Activated B cell treated with CpG ODN at 0.5 μM for 24 hours (primary cell): ENCODE measurements around the gene PGD. TPM values are rescaled to one million over a fixed set of nuclear protein-coding genes. Genes with fewer than 3 reads are reported as not detected.
A peak's percentile ranks its signal among the peaks of the same experiment; 100 is the strongest.

Experiments
- ATAC-seq: fragments of 200-7000 bp; cut with Tn5 transposase; one replicate; pipeline ENCODE4 v1.10.0; 2021; ENCODE audit warnings: low read depth, mild to moderate bottlenecking, moderate library complexity
- CTCF ChIA-PET: fragments of 350-600 bp; sonication (Branson Sonifier 250); formaldehyde crosslinking; loops from one replicate; lab custom pipeline; 2021; ENCODE audit warnings: antibody characterized with exemption; lab: Charles Lee
- POLR2A ChIA-PET: fragments of 350-600 bp; sonication (Branson Sonifier 250); formaldehyde crosslinking; loops from one replicate; lab custom pipeline; 2021; ENCODE audit warnings: antibody characterized with exemption; lab: Charles Lee
- DNase-seq: peaks from one replicate; pipeline ENCODE4 v3.0.0; 2022
- H3K27ac Mint-ChIP-seq: one replicate; pipeline ENCODE4 v1.8.0; 2020; ENCODE audit warnings: mixed read lengths
- H3K27me3 Mint-ChIP-seq: one replicate; pipeline ENCODE4 v1.8.0; 2021; ENCODE audit warnings: mixed read lengths
- H3K36me3 Mint-ChIP-seq: one replicate; pipeline ENCODE4 v1.8.0; 2021; ENCODE audit warnings: low read depth, mixed read lengths
- H3K4me1 Mint-ChIP-seq: one replicate; pipeline ENCODE4 v1.8.0; 2021; ENCODE audit warnings: mixed read lengths
- H3K4me3 Mint-ChIP-seq: one replicate; pipeline ENCODE4 v1.8.0; 2020; ENCODE audit warnings: mild to moderate bottlenecking, mixed read lengths
- H3K9me3 Mint-ChIP-seq: one replicate; pipeline ENCODE4 v1.8.0; 2020; ENCODE audit warnings: mixed read lengths
- intact Hi-C: fragments of 100-400 bp; cut with micrococcal nuclease; formaldehyde crosslinking; loops from one replicate; pipeline ENCODE4 v1.15.1; 2024
- total RNA-seq: library from RNA; stranded (reverse); gene quantifications from 2 replicates; pipeline ENCODE4 v1.2.3, GENCODE V29; 2022
- TF ChIP-seq, protein P1 (sequence below): fragments of 200-600 bp; IDR thresholded peaks from one replicate; pipeline ENCODE4 v1.8.0; 2022; ENCODE audit warnings: antibody characterized with exemption, mild to moderate bottlenecking

PGD gene
- total RNA-seq, 1 donor from 2014 or later: 108 TPM

DNA sequence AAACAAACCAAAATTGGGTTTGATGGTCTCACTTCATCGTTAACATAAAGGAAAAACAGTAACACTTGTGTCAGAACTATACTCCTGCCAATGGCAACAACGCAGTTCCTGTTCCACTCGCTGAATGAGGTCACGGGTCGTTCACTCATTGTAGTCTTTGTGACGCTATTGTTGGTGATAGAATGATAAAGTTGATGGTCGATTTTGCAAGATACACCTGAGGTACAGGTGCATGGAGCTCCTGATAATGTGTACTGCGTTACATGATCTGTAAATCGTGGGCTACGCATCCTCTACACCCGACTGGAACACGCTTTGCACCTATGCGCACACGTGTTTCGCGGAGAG lies 31.0 kb downstream of the PGD start:
- Mint-ChIP-seq H3K27ac (peak overlapping the region; percentile 96), H3K36me3 (peaks cover 1% of the 10 kb centered on the region), H3K4me3 (peak overlapping the region; percentile 92), H3K9me3 (no peaks in the 10 kb centered on the region), H3K4me1 (peaks cover 28% of the 10 kb centered on the region), H3K27me3 (no peaks in the 10 kb centered on the region)
- DNase-seq (no peak), ATAC-seq (no peak)
- POLR2A ChIA-PET: interaction anchor here (0.7 to 2.6 kb wide), 9 partner anchors 31 to 1479 kb away, joined by 3 to 8 read pairs (median 5); partner anchors contain the start of genes KIF1B, LZIC, NMNAT1 and PEX14
- CTCF ChIA-PET: interaction anchor here (1.1 to 4.8 kb wide), 7 partner anchors 31 to 643 kb away, joined by 3 to 57 read pairs (median 4); partner anchors contain the start of genes KIF1B and PGD
- intact Hi-C loops: loop anchor here (1.0 to 5.0 kb wide), 6 partner anchors 32 to 487 kb away; partner anchors contain the start of genes DFFA, LZIC, NMNAT1 and UBE4B
- TF ChIP-seq, protein P1, sequence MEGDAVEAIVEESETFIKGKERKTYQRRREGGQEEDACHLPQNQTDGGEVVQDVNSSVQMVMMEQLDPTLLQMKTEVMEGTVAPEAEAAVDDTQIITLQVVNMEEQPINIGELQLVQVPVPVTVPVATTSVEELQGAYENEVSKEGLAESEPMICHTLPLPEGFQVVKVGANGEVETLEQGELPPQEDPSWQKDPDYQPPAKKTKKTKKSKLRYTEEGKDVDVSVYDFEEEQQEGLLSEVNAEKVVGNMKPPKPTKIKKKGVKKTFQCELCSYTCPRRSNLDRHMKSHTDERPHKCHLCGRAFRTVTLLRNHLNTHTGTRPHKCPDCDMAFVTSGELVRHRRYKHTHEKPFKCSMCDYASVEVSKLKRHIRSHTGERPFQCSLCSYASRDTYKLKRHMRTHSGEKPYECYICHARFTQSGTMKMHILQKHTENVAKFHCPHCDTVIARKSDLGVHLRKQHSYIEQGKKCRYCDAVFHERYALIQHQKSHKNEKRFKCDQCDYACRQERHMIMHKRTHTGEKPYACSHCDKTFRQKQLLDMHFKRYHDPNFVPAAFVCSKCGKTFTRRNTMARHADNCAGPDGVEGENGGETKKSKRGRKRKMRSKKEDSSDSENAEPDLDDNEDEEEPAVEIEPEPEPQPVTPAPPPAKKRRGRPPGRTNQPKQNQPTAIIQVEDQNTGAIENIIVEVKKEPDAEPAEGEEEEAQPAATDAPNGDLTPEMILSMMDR: no peak

DNA sequence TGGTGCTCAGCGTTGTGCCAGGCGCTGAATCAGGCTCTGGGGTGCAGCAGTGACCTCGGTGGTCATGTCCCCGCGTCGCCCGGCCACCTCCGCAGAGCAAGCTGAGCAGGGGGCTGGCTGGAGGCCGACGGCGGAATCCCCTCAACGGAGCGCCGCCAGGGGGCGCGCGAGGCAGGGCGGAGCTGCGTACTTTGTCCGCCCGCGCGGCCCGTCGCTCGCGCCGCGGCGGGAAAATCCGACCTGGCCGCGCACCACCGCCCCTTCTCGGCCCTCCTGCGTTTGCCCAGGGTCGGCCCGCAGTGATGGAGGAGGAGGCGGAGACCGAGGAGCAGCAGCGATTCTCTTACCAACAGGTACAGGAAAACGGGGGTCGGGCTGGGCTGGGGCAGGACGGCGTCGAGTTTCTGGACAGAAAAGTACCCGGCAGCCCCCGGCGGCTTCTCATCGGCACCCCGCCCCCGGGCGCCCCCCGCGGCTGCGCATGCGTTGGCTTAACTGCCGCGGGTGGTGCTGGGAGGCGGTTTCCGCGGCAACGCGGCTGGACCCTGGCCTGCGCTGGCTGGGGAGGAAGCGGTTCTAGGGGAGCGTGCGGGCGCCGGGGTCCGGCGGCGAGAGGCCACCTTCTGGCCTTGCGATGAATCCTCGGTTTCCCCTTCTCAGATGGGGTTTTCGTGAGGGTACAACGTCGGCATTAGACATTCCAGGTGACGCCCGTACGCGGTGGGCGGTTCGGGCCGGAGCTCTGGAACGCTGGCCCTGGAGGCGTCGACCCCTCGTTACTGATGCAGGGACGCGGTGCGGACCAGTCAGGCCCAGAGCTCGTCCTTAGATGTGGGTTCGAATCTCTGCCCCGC lies 31.6 kb downstream of the PGD start, which contains the start of gene CENPS:
Gene CENPS (plus strand): TSS at position 218 of the 854 bp plus-strand sequence. CDS start 85 bp downstream, at position 303.
- peak within 1 kb of the TSS; percentile 92 for H3K4me3 Mint-ChIP-seq
- ChIA-PET POLR2A (interaction anchor here (0.6 to 2.6 kb wide), 14 partner anchors 32 to 1479 kb away, joined by 3 to 8 read pairs (median 4); partner anchors contain the start of genes DFFA, KIF1B, LZIC and NMNAT1), CTCF (interaction anchor here (1.1 to 4.8 kb wide), 6 partner anchors 31 to 436 kb away, joined by 4 to 57 read pairs (median 12); partner anchors contain the start of genes KIF1B and PGD)

DNA sequence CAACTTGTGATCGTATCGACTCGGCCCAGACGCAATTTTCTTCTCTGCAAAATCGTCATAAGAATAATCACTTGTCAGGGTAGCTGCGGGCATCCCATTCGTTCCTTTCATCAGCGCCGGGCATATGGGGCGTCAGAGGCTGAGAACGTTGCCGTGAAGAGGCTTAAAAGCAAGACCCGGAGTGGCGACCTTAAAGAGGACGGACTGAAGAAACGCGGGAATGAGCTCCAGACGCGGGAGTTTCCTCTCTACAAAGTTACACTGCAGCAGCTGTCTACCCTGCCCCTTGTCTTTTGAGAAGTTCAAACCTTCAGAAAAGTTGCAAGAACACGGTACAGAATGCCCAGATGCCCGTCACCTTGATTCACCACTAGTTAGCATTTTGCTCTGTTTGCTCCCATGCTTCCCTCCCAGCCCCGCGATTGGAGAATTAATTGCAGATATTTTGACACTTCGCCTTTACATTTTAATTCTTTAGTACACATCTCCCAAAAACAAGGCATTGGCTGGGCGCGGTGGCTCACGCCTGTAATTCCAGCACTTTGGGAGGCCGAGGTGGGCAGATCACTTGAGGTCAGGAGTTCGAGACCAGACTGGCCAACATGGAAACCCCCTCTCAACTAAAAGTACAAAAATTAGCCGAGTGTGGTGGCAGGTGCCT lies 32.3 kb downstream of the PGD start:
- Mint-ChIP-seq H3K4me1 (peaks cover 28% of the 10 kb centered on the region), H3K4me3 (peak overlapping the region; percentile 92), H3K27me3 (no peaks in the 10 kb centered on the region), H3K36me3 (peaks cover 1% of the 10 kb centered on the region), H3K27ac (peak overlapping the region; percentile 96), H3K9me3 (no peaks in the 10 kb centered on the region)
- intact Hi-C loops: loop anchor here (2.0 to 5.0 kb wide), 3 partner anchors 398 to 488 kb away; partner anchors contain the start of genes LZIC, NMNAT1 and UBE4B
- ChIA-PET CTCF (interaction anchor here (1.7 to 4.8 kb wide), 4 partner anchors 54 to 435 kb away, joined by 4 to 57 read pairs (median 30); partner anchors contain the start of gene KIF1B), POLR2A (interaction anchor here (0.7 to 2.6 kb wide), 6 partner anchors 32 to 1478 kb away, joined by 3 to 8 read pairs (median 5); partner anchors contain the start of genes DFFA, PEX14 and PGD)
- no peak for DNase-seq
- TF ChIP-seq, protein P1: no peak
- ATAC-seq: no peak

More for the DNA sequence above, 31.6 kb downstream of the PGD start, which contains the start of gene CENPS:
- no peaks in the 10 kb centered on the region for H3K9me3 Mint-ChIP-seq
- H3K4me1 Mint-ChIP-seq: peaks cover 28% of the 10 kb centered on the region
- DNase-seq (peak; percentile 91), ATAC-seq (peak; percentile 86)
- intact Hi-C loops: loop anchor here (1.0 to 5.0 kb wide), 6 partner anchors 32 to 488 kb away; partner anchors contain the start of genes DFFA, LZIC, NMNAT1 and UBE4B
- peaks cover 1% of the 10 kb centered on the region for H3K36me3 Mint-ChIP-seq
- peak within 1 kb of the TSS; percentile 96 for H3K27ac Mint-ChIP-seq
- no peaks in the 10 kb centered on the region for H3K27me3 Mint-ChIP-seq
- TF ChIP-seq, protein P1: peak; percentile 57

DNA sequence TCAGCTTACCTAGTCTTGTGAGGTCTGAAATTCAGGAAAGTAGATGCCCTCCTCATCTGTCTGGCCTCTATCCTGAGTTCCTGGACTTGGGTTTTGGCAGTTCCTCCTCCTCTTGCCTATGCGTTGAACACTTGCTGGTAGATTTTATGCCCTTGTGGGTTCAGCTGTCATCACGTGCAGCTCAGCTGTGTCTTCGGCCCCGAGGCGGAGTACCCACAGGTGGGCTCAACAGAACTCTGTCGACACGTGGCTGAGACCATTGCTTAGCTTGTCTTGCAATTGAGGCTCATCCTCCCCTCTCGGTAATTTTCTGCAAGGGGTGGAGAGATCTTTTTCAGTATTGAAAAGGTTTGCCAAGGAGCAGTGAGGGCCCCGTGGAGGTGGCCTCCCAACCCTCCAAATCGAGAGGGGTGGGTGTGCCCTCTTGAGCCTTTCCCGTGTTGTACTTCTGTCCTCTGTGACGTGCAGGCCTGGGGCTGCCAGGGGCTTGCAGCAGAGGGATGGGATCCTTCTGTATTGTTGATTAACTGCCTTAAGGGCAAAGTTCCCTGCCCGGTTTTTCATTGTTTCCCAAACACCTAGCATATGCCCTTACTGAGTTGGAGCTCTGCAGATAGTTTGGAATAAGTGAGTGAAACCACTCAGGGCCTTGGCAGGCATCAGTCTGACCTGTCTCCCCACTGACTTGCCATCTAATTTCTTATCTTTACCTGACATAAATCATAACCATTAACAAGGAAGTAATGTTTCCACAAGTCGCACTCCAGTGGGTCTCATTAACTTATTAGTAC lies 34.2 kb downstream of the PGD start:
- ATAC-seq: no peak
- intact Hi-C loops: loop anchor here (5.0 kb wide), 1 partner anchor 434 kb away; no protein-coding TSS in a partner anchor
- TF ChIP-seq, protein P1: no peak
- Mint-ChIP-seq H3K9me3 (no peaks in the 10 kb centered on the region), H3K4me3 (no peak overlapping the region), H3K4me1 (peaks cover 26% of the 10 kb centered on the region), H3K27me3 (no peaks in the 10 kb centered on the region), H3K27ac (no peak overlapping the region), H3K36me3 (peaks cover 1% of the 10 kb centered on the region)
- no peak for DNase-seq
- ChIA-PET POLR2A (no interaction called here), CTCF (interaction anchor here (0.9 to 4.8 kb wide), 2 partner anchors 55 to 56 kb away, joined by 3 to 39 read pairs; no protein-coding TSS in a partner anchor)
